Common myeloid progenitor, CD34-positive (primary cell): ENCODE data around the gene RAB31.

Experiments used
- CTCF ChIA-PET: fragments of 350-600 bp; sonication (Branson Sonifier 250); formaldehyde crosslinking; loops from one replicate; lab custom pipeline; 2021; ENCODE audit warnings: antibody characterized with exemption; lab: Charles Lee
- POLR2A ChIA-PET: fragments of 350-600 bp; sonication (Branson Sonifier 250); formaldehyde crosslinking; loops from one replicate; lab custom pipeline; 2021; ENCODE audit warnings: antibody characterized with exemption; lab: Charles Lee
- DNase-seq, 3 donors: peaks; one replicate each; pipeline versions ENCODE4 v3.0.0 to v3.0.0-alpha.2; 2013
- H3K27ac ChIP-seq, 2 experiments: 1 replicate in 1 of 2; 2 replicates in 1 of 2; pipeline ENCODE4 v1.7.0; 2013; ENCODE audit warnings: inconsistent platforms in 2 of 2, low read length in 2 of 2, mild to moderate bottlenecking in 2 of 2, low read depth in 1 of 2, moderate library complexity in 1 of 2; ENCODE audit not compliant: severe bottlenecking in 2 of 2, insufficient read depth in 1 of 2, poor library complexity in 1 of 2
- H3K27me3 ChIP-seq, 5 experiments: replicated peaks in 2 of 5; 1 replicate in 3 of 5; 2 replicates in 2 of 5; pipeline versions ENCODE4 v1.6.1 to v1.7.0; 2013; ENCODE audit warnings: low read length in 4 of 5, mild to moderate bottlenecking in 2 of 5, moderate library complexity in 2 of 5, inconsistent platforms in 1 of 5; ENCODE audit not compliant: insufficient read depth in 5 of 5, control insufficient read depth in 4 of 5
- H3K36me3 ChIP-seq, 4 experiments: 1 replicate in 2 of 4; 2 replicates in 2 of 4; pipeline versions ENCODE4 v1.6.1 to v1.7.0; 2013; ENCODE audit warnings: low read length in 3 of 4, control low read depth in 1 of 4, mild to moderate bottlenecking in 1 of 4; ENCODE audit not compliant: control insufficient read depth in 4 of 4, insufficient read depth in 4 of 4
- H3K4me1 ChIP-seq, 4 experiments: 1 replicate in 3 of 4; 2 replicates in 1 of 4; pipeline versions ENCODE4 v1.6.1 to v1.7.1; 2013; ENCODE audit warnings: low read length in 3 of 4, mild to moderate bottlenecking in 3 of 4, control low read depth in 1 of 4, inconsistent platforms in 1 of 4, moderate library complexity in 1 of 4; ENCODE audit not compliant: control insufficient read depth in 4 of 4, insufficient read depth in 4 of 4; ENCODE audit errors: control extremely low read depth in 1 of 4
- H3K4me3 ChIP-seq, 7 experiments: 1 replicate in 4 of 7; 2 replicates in 3 of 7; pipeline versions ENCODE4 v1.5.1 to v1.7.0; 2013; ENCODE audit warnings: mild to moderate bottlenecking in 7 of 7, low read length in 6 of 7, moderate library complexity in 6 of 7, inconsistent platforms in 2 of 7, low read depth in 2 of 7, control low read depth in 1 of 7; ENCODE audit not compliant: insufficient read depth in 4 of 7, control insufficient read depth in 1 of 7; ENCODE audit errors: extremely low read depth in 1 of 7
- H3K9me3 ChIP-seq, 5 experiments: 1 replicate in 4 of 5; 2 replicates in 1 of 5; pipeline versions ENCODE4 v1.6.1 to v1.7.1; 2013; ENCODE audit warnings: low read length in 4 of 5, mild to moderate bottlenecking in 2 of 5, inconsistent platforms in 1 of 5, low read depth in 1 of 5, moderate library complexity in 1 of 5; ENCODE audit not compliant: control insufficient read depth in 4 of 5, insufficient read depth in 2 of 5; ENCODE audit errors: control extremely low read depth in 1 of 5
- WGBS: methylation state at CpG from one replicate; pipeline ENCODE4 v1.1.5; 2013; ENCODE audit not compliant: insufficient coverage; 5-methylcytosine and 5-hydroxymethylcytosine counted together

Gene RAB31

GRCh38 chr18:9862686-9863085 lies 154.6 kb downstream of the RAB31 start:
- ChIA-PET POLR2A (no interaction called here), CTCF (interaction anchor here (0.8 to 1.8 kb wide), 3 partner anchors 10 to 17 kb away, joined by 3 to 4 read pairs (median 3); no protein-coding TSS in a partner anchor)
- H3K27me3 ChIP-seq = no peaks in the 10 kb centered on the region
- peaks cover 0 to 17% (median 0%) of the 10 kb centered on the region in 5 experiments for H3K9me3 ChIP-seq
- 93% methylated on average over 3 of the region's 3 CpGs for WGBS
- DNase-seq = no peak
- peaks cover 0 to 12% (median 0%) of the 10 kb centered on the region in 4 experiments for H3K36me3 ChIP-seq
- H3K27ac ChIP-seq = no peak overlapping the region
- H3K4me1 ChIP-seq = peaks cover 0 to 3% (median 0%) of the 10 kb centered on the region in 4 experiments
- no peak overlapping the region for H3K4me3 ChIP-seq

GRCh38 chr18:9863282-9863681 lies 155.2 kb downstream of the RAB31 start:
- POLR2A ChIA-PET = no interaction called here

GRCh38 chr18:9865764-9866490 lies 157.8 kb downstream of the RAB31 start:
- no peaks in the 10 kb centered on the region for H3K36me3 ChIP-seq
- 98% methylated on average over 5 of the region's 7 CpGs for WGBS
- H3K9me3 ChIP-seq = peaks cover 0 to 17% (median 0%) of the 10 kb centered on the region in 5 experiments
- no peaks in the 10 kb centered on the region for H3K27me3 ChIP-seq
- ChIA-PET POLR2A (no interaction called here), CTCF (no interaction called here)
- no peak overlapping the region for H3K27ac ChIP-seq
- DNase-seq = no peak
- peaks cover 10 to 31% (median 21%) of the 10 kb centered on the region in 4 experiments for H3K4me1 ChIP-seq
- no peak overlapping the region for H3K4me3 ChIP-seq

More at GRCh38 chr18:9863282-9863681, 155.2 kb downstream of the RAB31 start:
- CTCF ChIA-PET = no interaction called here
- H3K27ac ChIP-seq = no peak overlapping the region
- H3K27me3 ChIP-seq = no peaks in the 10 kb centered on the region
- H3K4me1 ChIP-seq = peaks cover 0 to 5% (median 0%) of the 10 kb centered on the region in 4 experiments
- peaks cover 0 to 12% (median 0%) of the 10 kb centered on the region in 4 experiments for H3K36me3 ChIP-seq
- DNase-seq = no peak
- no CpG with 5 or more reads among the region's 2 CpGs for WGBS
- H3K4me3 ChIP-seq = no peak overlapping the region
- peaks cover 0 to 17% (median 0%) of the 10 kb centered on the region in 5 experiments for H3K9me3 ChIP-seq

DNA sequence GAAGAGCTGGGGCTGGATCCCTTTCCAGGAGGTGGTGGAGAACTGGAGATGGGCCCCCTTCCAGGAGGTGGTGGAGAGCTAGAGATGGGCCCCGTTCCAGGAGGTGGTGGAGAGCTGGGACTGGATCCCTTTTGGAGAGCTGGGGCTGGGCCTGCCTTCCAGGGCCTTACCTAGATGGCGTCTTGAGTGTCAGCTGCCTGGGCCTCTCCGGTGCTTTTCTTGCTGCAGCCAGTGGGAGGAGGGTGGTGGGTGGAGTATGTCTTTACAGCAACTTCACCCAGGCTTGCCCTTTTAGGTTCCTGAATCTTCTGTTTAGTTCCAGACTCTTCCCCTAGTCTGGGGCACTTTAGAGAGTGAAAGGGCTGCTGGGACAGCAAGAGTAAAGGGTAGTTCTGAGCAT lies 158.5 kb downstream of the RAB31 start:
- Histone ChIP-seq H3K36me3 (no peaks in the 10 kb centered on the region), H3K4me1 (peaks cover 10 to 38% (median 21%) of the 10 kb centered on the region in 4 experiments), H3K27me3 (no peaks in the 10 kb centered on the region), H3K4me3 (no peak overlapping the region), H3K9me3 (peaks cover 0 to 17% (median 0%) of the 10 kb centered on the region in 5 experiments), H3K27ac (no peak overlapping the region)
- DNase-seq = no peak
- CTCF ChIA-PET = interaction anchor here (1.6 kb wide), 1 partner anchor 16 kb away, joined by 3 read pairs; no protein-coding TSS in a partner anchor
- POLR2A ChIA-PET = no interaction called here
- WGBS = 100% methylated on average over 1 of the region's 3 CpGs

GRCh38 chr18:9867071-9867594 lies 159.0 kb downstream of the RAB31 start:
- H3K27me3 ChIP-seq = no peaks in the 10 kb centered on the region
- H3K9me3 ChIP-seq = peaks cover 0 to 17% (median 0%) of the 10 kb centered on the region in 5 experiments
- WGBS = 100% methylated on average over 1 of the region's 4 CpGs
- no peak for DNase-seq
- H3K4me3 ChIP-seq = no peak overlapping the region
- no peak overlapping the region for H3K27ac ChIP-seq
- ChIA-PET POLR2A (no interaction called here), CTCF (interaction anchor here (1.6 kb wide), 1 partner anchor 16 kb away, joined by 3 read pairs; no protein-coding TSS in a partner anchor)
- H3K4me1 ChIP-seq = peaks cover 10 to 40% (median 21%) of the 10 kb centered on the region in 4 experiments
- no peaks in the 10 kb centered on the region for H3K36me3 ChIP-seq

GRCh38 chr18:9868857-9869714 lies 161.0 kb downstream of the RAB31 start:
- Histone ChIP-seq H3K4me1 (peaks cover 10 to 37% (median 21%) of the 10 kb centered on the region in 4 experiments), H3K27ac (peak overlapping the region in 1 of 2 experiments; percentile 63), H3K36me3 (no peaks in the 10 kb centered on the region), H3K4me3 (no peak overlapping the region), H3K9me3 (peaks cover 0 to 17% (median 0%) of the 10 kb centered on the region in 5 experiments), H3K27me3 (no peaks in the 10 kb centered on the region)
- CTCF ChIA-PET = interaction anchor here (0.7 to 1.4 kb wide), 3 partner anchors 8 to 78 kb away, joined by 3 read pairs; no protein-coding TSS in a partner anchor
- WGBS = 82% methylated on average over 5 of the region's 6 CpGs
- POLR2A ChIA-PET = interaction anchor here (0.8 kb wide), 2 partner anchors 14 to 18 kb away, joined by 3 to 4 read pairs; no protein-coding TSS in a partner anchor
- DNase-seq = peak in 2 of 3 donors; percentile 7 to 27
